Colonic mucosa (tissue), 4 donors: ENCODE data around the gene SRD5A3. TPM values are rescaled to one million over a fixed set of nuclear protein-coding genes. Genes with fewer than 3 reads are reported as not detected.

Source experiments
- DNase-seq: peaks from one replicate; pipeline ENCODE4 v3.0.0-alpha.2; 2020
- H3K27ac ChIP-seq: fragments of 200-600 bp; one replicate; pipeline ENCODE4 v1.8.0; 2021
- H3K27me3 ChIP-seq: fragments of 200-600 bp; one replicate; pipeline ENCODE4 v1.8.0; 2021
- H3K36me3 ChIP-seq: fragments of 200-600 bp; one replicate; pipeline ENCODE4 v1.8.0; 2021
- H3K4me1 ChIP-seq: fragments of 200-600 bp; one replicate; pipeline ENCODE4 v1.8.0; 2021; ENCODE audit warnings: mild to moderate bottlenecking
- H3K4me3 ChIP-seq: fragments of 200-600 bp; one replicate; pipeline ENCODE4 v1.8.0; 2021
- H3K9ac ChIP-seq, 2 donors: one replicate each; pipeline ENCODE4 v1.7.0; 2013; ENCODE audit warnings: control low read depth in 2 of 2, low read depth in 2 of 2, low read length in 2 of 2
- H3K9me3 ChIP-seq: fragments of 200-600 bp; one replicate; pipeline ENCODE4 v1.8.0; 2021
- intact Hi-C: fragments of 100-400 bp; cut with DNase I; formaldehyde crosslinking; loops from one replicate; pipeline ENCODE4 v1.14.1; 2022
- total RNA-seq, 2 donors: library from RNA; stranded (reverse); fragmentation: NEBNext Ultra II Directional in 1 of 2; extraction: Animal tissue kit (Norgen Biotek cat#: 25700) in 1 of 2; gene quantifications; one replicate each; pipeline ENCODE4 v1.2.1, GENCODE V29; 2021
- TF ChIP-seq, protein P1 (sequence below): fragments of 200-600 bp; IDR thresholded peaks from one replicate; pipeline ENCODE4 v1.8.0; 2022; ENCODE audit warnings: antibody characterized with exemption, mild to moderate bottlenecking
- donor health status: healthy.
- donor health status: DM: no; HTN: no; CAD: no.
- donor health status: DM: no; HTN: no; CAD: no.

SRD5A3 gene
- total RNA-seq, 2 donors from 2014 or later = 18.8 to 22.2 TPM

- Histone ChIP-seq H3K27ac (no peak overlapping the region), H3K4me1 (no peaks in the 10 kb centered on the region), H3K4me3 (no peak overlapping the region), H3K9ac (no peak overlapping the region), H3K9me3 (no peaks in the 10 kb centered on the region), H3K27me3 (no peaks in the 10 kb centered on the region), H3K36me3 (no peaks in the 10 kb centered on the region)
- TF ChIP-seq, protein P1, sequence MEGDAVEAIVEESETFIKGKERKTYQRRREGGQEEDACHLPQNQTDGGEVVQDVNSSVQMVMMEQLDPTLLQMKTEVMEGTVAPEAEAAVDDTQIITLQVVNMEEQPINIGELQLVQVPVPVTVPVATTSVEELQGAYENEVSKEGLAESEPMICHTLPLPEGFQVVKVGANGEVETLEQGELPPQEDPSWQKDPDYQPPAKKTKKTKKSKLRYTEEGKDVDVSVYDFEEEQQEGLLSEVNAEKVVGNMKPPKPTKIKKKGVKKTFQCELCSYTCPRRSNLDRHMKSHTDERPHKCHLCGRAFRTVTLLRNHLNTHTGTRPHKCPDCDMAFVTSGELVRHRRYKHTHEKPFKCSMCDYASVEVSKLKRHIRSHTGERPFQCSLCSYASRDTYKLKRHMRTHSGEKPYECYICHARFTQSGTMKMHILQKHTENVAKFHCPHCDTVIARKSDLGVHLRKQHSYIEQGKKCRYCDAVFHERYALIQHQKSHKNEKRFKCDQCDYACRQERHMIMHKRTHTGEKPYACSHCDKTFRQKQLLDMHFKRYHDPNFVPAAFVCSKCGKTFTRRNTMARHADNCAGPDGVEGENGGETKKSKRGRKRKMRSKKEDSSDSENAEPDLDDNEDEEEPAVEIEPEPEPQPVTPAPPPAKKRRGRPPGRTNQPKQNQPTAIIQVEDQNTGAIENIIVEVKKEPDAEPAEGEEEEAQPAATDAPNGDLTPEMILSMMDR = no peak
- DNase-seq = no peak
- intact Hi-C loops = no loop called here
These were observed 34.1 kb upstream of the SRD5A3 start for GRCh38 chr4:55311792-55312488.

DNA sequence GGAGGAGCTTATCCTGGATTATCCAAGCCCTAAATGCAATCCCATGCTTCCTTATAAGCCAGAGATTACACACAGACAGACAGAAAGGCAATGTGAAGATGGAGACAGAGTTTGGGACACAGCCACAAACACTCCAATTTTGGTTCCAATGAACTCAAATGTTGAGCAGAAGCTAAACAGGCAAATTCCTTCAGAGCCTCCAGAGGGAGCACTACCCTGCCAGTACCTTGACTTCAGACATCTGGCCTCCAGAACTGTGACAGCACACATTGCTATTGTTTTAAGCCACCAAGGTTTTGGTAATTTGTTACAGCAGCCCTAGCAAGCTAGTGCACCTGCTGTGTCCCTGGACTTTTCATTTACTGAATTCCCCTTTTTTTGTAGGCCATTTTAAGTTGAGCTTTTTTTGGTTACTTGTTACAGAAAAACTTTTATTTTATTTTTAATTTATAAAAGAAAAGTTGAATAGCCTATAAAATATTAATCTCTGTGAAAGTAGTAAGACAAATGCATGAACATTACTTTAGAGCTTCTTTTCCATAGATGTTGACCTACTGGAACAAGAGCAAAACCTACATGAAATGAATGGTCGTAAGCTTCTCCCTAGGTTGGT, 33.4 kb upstream of the SRD5A3 start:
- TF ChIP-seq, protein P1 = peak; percentile 54
- Histone ChIP-seq H3K9ac (no peak overlapping the region), H3K36me3 (no peaks in the 10 kb centered on the region), H3K4me3 (no peak overlapping the region), H3K4me1 (no peaks in the 10 kb centered on the region), H3K27ac (no peak overlapping the region), H3K9me3 (no peaks in the 10 kb centered on the region), H3K27me3 (no peaks in the 10 kb centered on the region)
- intact Hi-C loops = no loop called here
- DNase-seq = peak; percentile 36

DNA sequence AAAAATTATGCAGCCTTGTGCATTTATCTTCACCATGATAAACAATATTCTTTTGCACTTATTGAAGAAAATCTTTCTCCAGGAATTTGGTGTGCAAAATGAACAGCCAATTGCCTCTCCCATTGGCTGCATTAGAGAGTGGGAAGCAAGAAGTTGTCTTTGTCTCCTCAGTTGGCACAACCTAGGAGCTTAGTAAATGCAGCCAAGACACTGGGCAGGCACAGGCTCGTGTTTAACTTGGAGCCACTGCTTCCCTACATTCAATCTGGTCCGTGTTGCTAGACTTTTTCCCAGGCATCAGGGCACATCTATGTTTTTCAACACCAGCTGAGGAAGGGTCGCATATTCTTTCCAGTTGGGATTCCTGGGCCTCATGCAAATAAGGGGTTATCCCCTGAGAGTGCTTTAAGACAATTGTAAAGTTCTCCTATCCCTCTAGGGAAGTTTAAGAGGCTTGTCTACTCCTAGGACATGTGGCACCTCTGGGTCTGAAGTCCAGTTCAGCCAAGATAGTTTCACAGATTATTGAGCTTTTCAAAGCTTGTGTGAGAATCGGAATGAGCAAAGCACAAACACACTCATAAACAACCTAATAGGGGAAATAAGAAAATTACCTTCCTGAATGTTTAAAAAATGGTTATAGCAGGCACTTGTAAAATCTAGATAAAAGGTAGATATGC, 31.8 kb upstream of the SRD5A3 start:
- intact Hi-C loops = no loop called here
- H3K9me3 ChIP-seq = no peaks in the 10 kb centered on the region
- H3K27me3 ChIP-seq = no peaks in the 10 kb centered on the region
- H3K4me3 ChIP-seq = no peak overlapping the region
- TF ChIP-seq, protein P1 = no peak
- H3K9ac ChIP-seq = no peak overlapping the region
- no peak for DNase-seq
- no peaks in the 10 kb centered on the region for H3K36me3 ChIP-seq
- H3K27ac ChIP-seq = no peak overlapping the region
- H3K4me1 ChIP-seq = no peaks in the 10 kb centered on the region

GRCh38 chr4:55318175-55319129, 27.6 kb upstream of the SRD5A3 start:
- intact Hi-C loops = no loop called here
- H3K9ac ChIP-seq = no peak overlapping the region
- H3K4me3 ChIP-seq = no peak overlapping the region
- TF ChIP-seq, protein P1 = no peak
- H3K27ac ChIP-seq = no peak overlapping the region
- no peaks in the 10 kb centered on the region for H3K27me3 ChIP-seq
- DNase-seq = no peak
- no peaks in the 10 kb centered on the region for H3K9me3 ChIP-seq
- H3K36me3 ChIP-seq = no peaks in the 10 kb centered on the region
- H3K4me1 ChIP-seq = no peaks in the 10 kb centered on the region
